Stimulated activated CD4-positive, alpha-beta T cell treated with anti-CD3 and anti-CD28 coated beads, Interleukin-4, amount 100 ng/mL, for 4 hours (primary cell): ENCODE measurements around the gene TNFRSF4.

Experiments
- DNase-seq, 2 experiments: peaks; one replicate each; pipeline ENCODE4 v3.0.0-alpha.2; 2020

TNFRSF4 gene

GRCh38 chr1:1245178-1245816 is 31.3 kb upstream of the TNFRSF4 start:
- no peak for DNase-seq

- DNase-seq = no peak
Measured at GRCh38 chr1:1244192-1244811, 30.3 kb upstream of the TNFRSF4 start.

- DNase-seq = no peak
Measured at GRCh38 chr1:1243807-1244191, 29.8 kb upstream of the TNFRSF4 start.

GRCh38 chr1:1243266-1243660 is 29.3 kb upstream of the TNFRSF4 start:
- DNase-seq = no peak

GRCh38 chr1:1242461-1243265 is 28.7 kb upstream of the TNFRSF4 start:
- DNase-seq = no peak

GRCh38 chr1:1241588-1242219 is 27.8 kb upstream of the TNFRSF4 start:
- DNase-seq = no peak

GRCh38 chr1:1240822-1241587 is 27.1 kb upstream of the TNFRSF4 start:
- DNase-seq = no peak

GRCh38 chr1:1240348-1240732 is 26.4 kb upstream of the TNFRSF4 start:
- DNase-seq = no peak

- DNase-seq = no peak
Measured at GRCh38 chr1:1239614-1240347, 25.8 kb upstream of the TNFRSF4 start.

- DNase-seq = no peak
Measured at GRCh38 chr1:1239227-1239613, 25.3 kb upstream of the TNFRSF4 start.

- no peak for DNase-seq
Measured at GRCh38 chr1:1238702-1239178, 24.8 kb upstream of the TNFRSF4 start.

- no peak for DNase-seq
Measured at GRCh38 chr1:1237874-1238701, 24.1 kb upstream of the TNFRSF4 start.

- DNase-seq = no peak
Measured at GRCh38 chr1:1236945-1237873, 23.3 kb upstream of the TNFRSF4 start.

GRCh38 chr1:1236176-1236763 is 22.3 kb upstream of the TNFRSF4 start:
- no peak for DNase-seq

- no peak for DNase-seq
Measured at GRCh38 chr1:1235016-1235744, 21.2 kb upstream of the TNFRSF4 start.

- no peak for DNase-seq
Measured at GRCh38 chr1:1234180-1234808, 20.3 kb upstream of the TNFRSF4 start.

GRCh38 chr1:1233567-1233892 is 19.6 kb upstream of the TNFRSF4 start:
- no peak for DNase-seq

GRCh38 chr1:1232796-1233566 is 19.0 kb upstream of the TNFRSF4 start:
- DNase-seq = no peak
